Body of pancreas (tissue), 4 donors: ENCODE measurements around the gene KIF2C. TPM values are rescaled to one million over a fixed set of nuclear protein-coding genes. Genes with fewer than 3 reads are reported as not detected.

Source experiments
- ATAC-seq: fragments of 150-250 bp; one replicate; pipeline ENCODE4 v1.9.1; 2016
- DNase-seq, 4 donors: peaks; one replicate each; pipeline ENCODE4 v3.0.0-alpha.2; 2019
- H3K27ac ChIP-seq, 4 donors: fragments of 200-600 bp; sonication (generic); 1 replicate in 3 of 4; 2 replicates in 1 of 4; pipeline versions ENCODE4 v1.5.1 to v1.6.1; 2016 to 2019; ENCODE audit warnings: mild to moderate bottlenecking in 1 of 4, mixed read lengths in 1 of 4, moderate library complexity in 1 of 4
- H3K27me3 ChIP-seq, 2 donors: fragments of 200-600 bp; sonication (generic); one replicate each; pipeline ENCODE4 v1.6.0; 2016; ENCODE audit warnings: mild to moderate bottlenecking in 1 of 2
- H3K36me3 ChIP-seq, 2 donors: fragments of 200-600 bp; sonication (generic); replicated peaks in 1 of 2; 2 replicates each; pipeline ENCODE4 v1.5.1; 2016; ENCODE audit warnings: low read depth in 2 of 2; ENCODE audit not compliant: insufficient read depth in 1 of 2
- H3K4me1 ChIP-seq: fragments of 200-600 bp; sonication (generic); one replicate; pipeline ENCODE4 v1.6.0; 2016
- H3K4me3 ChIP-seq, 2 donors: fragments of 200-600 bp; sonication (generic); 1 replicate in 1 of 2; 2 replicates in 1 of 2; pipeline ENCODE4 v1.5.1; 2016 to 2019
- H3K9me3 ChIP-seq, 3 donors: fragments of 200-600 bp; sonication (generic); 1 replicate in 2 of 3; 2 replicates in 1 of 3; pipeline ENCODE4 v1.5.1; 2016
- POLR2A ChIP-seq, 3 donors: fragments of 450-650 bp; IDR thresholded peaks; one replicate each; pipeline ENCODE4 v1.6.1; 2016; ENCODE audit warnings: antibody characterized with exemption in 3 of 3, mild to moderate bottlenecking in 2 of 3
- WGBS, 2 donors: methylation state at CpG; one replicate each; pipeline ENCODE4 v1.1.5; 2017; 5-methylcytosine and 5-hydroxymethylcytosine counted together
- intact Hi-C: fragments of 100-400 bp; cut with DNase I; formaldehyde crosslinking; loops from one replicate; pipeline ENCODE4 v1.15.1; 2023
- total RNA-seq, 2 donors: library from RNA; depleted of rRNA; stranded (reverse); fragments of >200 nt; gene quantifications; one replicate each; pipeline ENCODE4 v1.1.0, GENCODE V29; 2016
- TF ChIP-seq, protein P1 (sequence below), 7 experiments: fragments of 450-650 bp in 4 of 7; fragments of 200-600 bp in 3 of 7; sonication (generic) in 3 of 7; IDR thresholded peaks; one replicate each; pipeline ENCODE4 v1.5.1; 2016 to 2019; ENCODE audit warnings: antibody characterized with exemption in 7 of 7

Gene KIF2C
- total RNA-seq, 2 donors from 2014 or later, result not detected

DNA sequence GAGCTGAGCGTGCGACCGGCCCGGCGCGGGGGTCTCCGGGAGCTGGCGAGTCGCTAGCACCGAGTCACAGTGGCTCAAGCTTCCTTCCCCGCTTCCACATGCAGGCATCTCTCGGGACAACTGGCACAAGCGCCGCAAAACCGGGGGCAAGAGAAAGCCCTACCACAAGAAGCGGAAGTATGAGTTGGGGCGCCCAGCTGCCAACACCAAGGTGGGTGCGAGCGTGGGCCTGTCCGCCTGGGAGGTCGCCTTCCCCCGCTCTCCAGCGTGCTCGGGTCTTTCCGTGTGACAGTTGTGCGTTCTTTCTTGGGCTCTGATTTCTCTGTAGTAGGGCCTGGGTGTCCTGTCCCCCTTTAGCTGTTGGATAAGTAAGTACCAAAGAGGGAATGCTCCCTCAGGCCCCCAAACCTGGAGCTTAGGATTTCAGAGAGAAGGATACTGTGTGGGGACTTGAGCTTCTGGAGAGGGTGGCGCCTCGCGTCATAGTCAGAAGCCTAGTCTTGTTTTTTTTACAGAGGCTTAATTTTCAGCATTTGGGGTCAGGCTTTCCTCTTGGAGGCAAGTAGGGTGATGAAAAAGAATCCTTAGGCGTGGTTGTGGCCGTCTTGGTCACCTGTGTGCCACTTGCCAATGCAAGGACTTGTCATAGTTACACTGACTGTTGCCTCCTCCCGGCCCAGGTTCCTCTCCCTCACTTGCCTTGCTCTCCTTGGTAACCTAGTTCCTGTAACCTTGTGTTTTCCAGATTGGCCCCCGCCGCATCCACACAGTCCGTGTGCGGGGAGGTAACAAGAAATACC, 36.5 kb downstream of the KIF2C start:
- Histone ChIP-seq H3K27me3 (no peaks in the 10 kb centered on the region), H3K4me3 (peak overlapping the region; percentile 50 to 99), H3K9me3 (no peaks in the 10 kb centered on the region), H3K27ac (peak overlapping the region; percentile 83 to 97 (median 92)), H3K36me3 (peaks cover 6 to 17% of the 10 kb centered on the region in 2 donors), H3K4me1 (peaks cover 31% of the 10 kb centered on the region)
- no peak for TF ChIP-seq POLR2A (IDR thresholded peaks at IDR 0.05)
- TF ChIP-seq, protein P1, sequence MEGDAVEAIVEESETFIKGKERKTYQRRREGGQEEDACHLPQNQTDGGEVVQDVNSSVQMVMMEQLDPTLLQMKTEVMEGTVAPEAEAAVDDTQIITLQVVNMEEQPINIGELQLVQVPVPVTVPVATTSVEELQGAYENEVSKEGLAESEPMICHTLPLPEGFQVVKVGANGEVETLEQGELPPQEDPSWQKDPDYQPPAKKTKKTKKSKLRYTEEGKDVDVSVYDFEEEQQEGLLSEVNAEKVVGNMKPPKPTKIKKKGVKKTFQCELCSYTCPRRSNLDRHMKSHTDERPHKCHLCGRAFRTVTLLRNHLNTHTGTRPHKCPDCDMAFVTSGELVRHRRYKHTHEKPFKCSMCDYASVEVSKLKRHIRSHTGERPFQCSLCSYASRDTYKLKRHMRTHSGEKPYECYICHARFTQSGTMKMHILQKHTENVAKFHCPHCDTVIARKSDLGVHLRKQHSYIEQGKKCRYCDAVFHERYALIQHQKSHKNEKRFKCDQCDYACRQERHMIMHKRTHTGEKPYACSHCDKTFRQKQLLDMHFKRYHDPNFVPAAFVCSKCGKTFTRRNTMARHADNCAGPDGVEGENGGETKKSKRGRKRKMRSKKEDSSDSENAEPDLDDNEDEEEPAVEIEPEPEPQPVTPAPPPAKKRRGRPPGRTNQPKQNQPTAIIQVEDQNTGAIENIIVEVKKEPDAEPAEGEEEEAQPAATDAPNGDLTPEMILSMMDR (IDR thresholded peaks at IDR 0.05), result no peak
- intact Hi-C loops, result no loop called here
- DNase-seq (peak in 3 of 4 donors; percentile 30 to 48 (median 31)), ATAC-seq (peak; percentile 7)
- 8 to 12% methylated on average over 10 to 36 of the region's 36 CpGs for WGBS, 2 donors

DNA sequence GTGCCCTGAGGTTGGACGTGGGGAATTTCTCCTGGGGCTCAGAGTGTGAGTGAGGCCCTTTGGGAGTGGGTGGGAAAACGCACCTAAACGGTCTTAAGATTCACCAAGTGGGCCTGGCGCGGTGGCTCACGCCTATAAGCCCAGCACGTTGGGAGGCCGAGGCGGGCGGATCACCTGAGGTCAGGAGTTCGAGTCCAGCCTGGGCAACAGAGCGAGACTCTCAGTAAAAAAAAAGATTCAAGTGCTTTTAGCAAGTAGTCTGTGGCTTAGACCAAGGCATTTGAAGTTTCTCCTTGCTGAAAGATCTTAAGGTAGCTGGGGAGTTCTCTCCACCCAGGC, 37.1 kb downstream of the KIF2C start:
- Histone ChIP-seq H3K27me3 (no peaks in the 10 kb centered on the region), H3K4me1 (peaks cover 31% of the 10 kb centered on the region), H3K9me3 (no peaks in the 10 kb centered on the region), H3K4me3 (peak overlapping the region; percentile 50 to 99), H3K27ac (peak overlapping the region in 3 of 4 donors; percentile 92 to 97 (median 93)), H3K36me3 (peaks cover 6 to 20% of the 10 kb centered on the region in 2 donors)
- intact Hi-C loops, result no loop called here
- ATAC-seq (no peak), DNase-seq (no peak)
- TF ChIP-seq, protein P1 (IDR thresholded peaks at IDR 0.05), result no peak
- no peak for TF ChIP-seq POLR2A (IDR thresholded peaks at IDR 0.05)
- 56 to 58% methylated on average over 12 of the region's 12 CpGs for WGBS, 2 donors

DNA sequence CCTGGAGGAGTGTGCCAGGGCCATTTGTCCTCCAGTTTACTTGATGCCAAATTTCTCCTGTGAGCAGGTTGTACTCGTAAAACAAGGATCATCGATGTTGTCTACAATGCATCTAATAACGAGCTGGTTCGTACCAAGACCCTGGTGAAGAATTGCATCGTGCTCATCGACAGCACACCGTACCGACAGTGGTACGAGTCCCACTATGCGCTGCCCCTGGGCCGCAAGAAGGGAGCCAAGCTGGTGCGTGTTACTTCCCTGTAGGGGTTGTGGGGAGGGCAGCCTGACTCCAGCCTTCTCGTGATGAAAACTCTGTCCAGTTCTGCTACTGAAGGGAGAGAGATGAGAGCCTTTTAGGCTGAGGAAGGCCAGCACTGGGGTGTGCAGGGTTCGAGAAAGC, 37.9 kb downstream of the KIF2C start:
- Histone ChIP-seq H3K4me1 (peaks cover 31% of the 10 kb centered on the region), H3K27me3 (no peaks in the 10 kb centered on the region), H3K27ac (no peak overlapping the region), H3K9me3 (no peaks in the 10 kb centered on the region), H3K4me3 (no peak overlapping the region), H3K36me3 (peaks cover 6 to 20% of the 10 kb centered on the region in 2 donors)
- intact Hi-C loops, result no loop called here
- TF ChIP-seq POLR2A (IDR thresholded peaks at IDR 0.05), result no peak
- TF ChIP-seq, protein P1 (IDR thresholded peaks at IDR 0.05), result no peak
- no peak for DNase-seq
- no peak for ATAC-seq
- 46 to 63% methylated on average over 2 to 14 of the region's 14 CpGs for WGBS, 2 donors

DNA sequence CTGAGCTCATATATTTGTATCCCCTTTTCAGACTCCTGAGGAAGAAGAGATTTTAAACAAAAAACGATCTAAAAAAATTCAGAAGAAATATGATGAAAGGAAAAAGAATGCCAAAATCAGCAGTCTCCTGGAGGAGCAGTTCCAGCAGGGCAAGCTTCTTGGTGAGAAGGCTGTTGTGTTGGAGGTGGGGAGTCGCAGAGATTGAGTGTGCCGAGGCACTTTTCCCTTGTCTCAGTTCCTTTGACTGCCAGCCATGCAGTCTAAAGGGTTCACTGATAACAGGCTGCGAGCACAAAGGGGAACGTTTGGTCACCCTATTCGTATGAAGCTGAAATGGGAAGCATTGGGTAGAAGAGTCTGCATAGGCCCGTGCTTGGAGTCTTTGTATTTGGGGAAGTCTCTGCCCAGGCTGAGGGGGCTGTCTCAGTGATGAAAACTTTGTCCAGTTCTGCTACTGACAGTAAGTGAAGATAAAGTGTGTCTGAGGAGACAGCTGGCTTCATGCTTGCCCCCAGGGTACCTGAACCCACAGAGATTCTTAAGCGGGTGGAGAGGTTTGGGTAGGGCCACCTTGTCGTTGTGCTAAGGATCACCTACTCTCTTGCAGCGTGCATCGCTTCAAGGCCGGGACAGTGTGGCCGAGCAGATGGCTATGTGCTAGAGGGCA, 38.5 kb downstream of the KIF2C start:
- no peaks in the 10 kb centered on the region for H3K27me3 ChIP-seq
- TF ChIP-seq, protein P1 (IDR thresholded peaks at IDR 0.05), result no peak
- TF ChIP-seq POLR2A (IDR thresholded peaks at IDR 0.05), result no peak
- no peak for DNase-seq
- 65 to 70% methylated on average over 13 of the region's 13 CpGs for WGBS, 2 donors
- H3K9me3 ChIP-seq, result no peaks in the 10 kb centered on the region
- no peak overlapping the region for H3K4me3 ChIP-seq
- intact Hi-C loops, result no loop called here
- peaks cover 31% of the 10 kb centered on the region for H3K4me1 ChIP-seq
- no peak for ATAC-seq
- H3K27ac ChIP-seq, result no peak overlapping the region
- H3K36me3 ChIP-seq, result peaks cover 6 to 20% of the 10 kb centered on the region in 2 donors
